ENCODE measurements around the gene SRGAP2B.
"Not testable (repeated sequence)": the region's sequence is repeated elsewhere in the genome, so short reads cannot be mapped to it uniquely, and the experiment has no call there.

Gene SRGAP2B

DNA sequence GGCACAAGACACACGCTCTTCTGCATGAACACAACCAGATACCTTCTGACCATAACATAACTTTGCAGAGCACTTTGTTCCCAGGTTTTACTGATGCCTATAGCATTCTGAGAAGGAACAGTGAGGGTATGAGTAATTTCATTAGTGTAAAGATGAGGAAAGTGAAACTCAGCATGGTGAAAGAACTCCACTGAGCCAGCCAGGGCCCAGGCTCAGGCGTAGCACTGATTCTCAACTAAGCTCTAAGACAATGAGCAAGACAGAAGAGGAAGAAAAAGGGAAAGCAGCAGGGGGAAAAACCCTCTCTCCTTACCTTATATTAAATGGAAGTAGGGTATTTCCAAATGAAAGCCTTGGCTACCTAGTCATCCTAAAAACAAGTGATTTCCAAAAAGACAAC is 155.1 kb downstream of the SRGAP2B start:
- not testable (repeated sequence) for DNase-seq

- not testable (repeated sequence) for DNase-seq
Measured at GRCh38 chr1:144938627-144939026, 156.5 kb downstream of the SRGAP2B start.

GRCh38 chr1:144936186-144936732 is 158.9 kb downstream of the SRGAP2B start:
- DNase-seq: not testable (repeated sequence)

DNA sequence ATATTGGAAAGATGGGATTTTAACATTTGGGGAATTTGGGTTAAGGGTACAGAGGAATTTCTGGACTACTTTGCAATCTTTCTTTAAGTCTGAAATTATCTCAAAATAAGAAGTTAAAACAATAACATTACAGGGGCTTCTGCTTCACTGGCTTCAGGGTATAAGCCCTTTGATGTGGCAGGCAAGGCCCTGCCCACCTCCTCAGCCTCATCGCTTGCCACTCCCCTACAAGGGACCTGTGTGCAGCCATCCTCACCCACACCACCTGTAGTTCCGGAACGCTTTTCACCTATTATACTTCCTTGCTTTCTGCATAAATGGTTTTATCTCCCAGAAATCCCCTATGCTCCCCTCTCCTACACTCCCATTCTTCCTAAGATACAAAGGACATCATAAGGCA is 159.8 kb downstream of the SRGAP2B start:
- DNase-seq: not testable (repeated sequence)

DNA sequence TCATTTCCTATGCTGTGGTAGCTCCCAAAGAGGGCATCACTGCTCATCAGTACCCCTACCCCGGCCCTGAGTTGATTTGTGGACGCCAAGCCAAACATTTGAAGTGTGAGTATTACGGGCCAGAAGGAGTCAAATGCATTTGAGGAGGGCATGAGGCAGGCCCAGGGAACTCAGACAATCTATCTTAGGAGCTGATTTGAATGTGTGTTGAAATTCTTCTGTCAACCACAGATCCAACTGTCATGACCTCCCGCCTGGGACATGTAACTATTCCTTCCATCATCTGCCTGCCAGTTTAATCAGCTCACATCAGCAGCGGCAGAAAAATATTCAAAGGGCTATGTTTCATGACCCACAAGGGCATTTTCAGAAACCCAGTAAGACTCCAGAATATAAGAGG is 162.1 kb downstream of the SRGAP2B start:
- not testable (repeated sequence) for DNase-seq

- DNase-seq: not testable (repeated sequence)
Measured at GRCh38 chr1:144932153-144932552, 163.0 kb downstream of the SRGAP2B start.

DNA sequence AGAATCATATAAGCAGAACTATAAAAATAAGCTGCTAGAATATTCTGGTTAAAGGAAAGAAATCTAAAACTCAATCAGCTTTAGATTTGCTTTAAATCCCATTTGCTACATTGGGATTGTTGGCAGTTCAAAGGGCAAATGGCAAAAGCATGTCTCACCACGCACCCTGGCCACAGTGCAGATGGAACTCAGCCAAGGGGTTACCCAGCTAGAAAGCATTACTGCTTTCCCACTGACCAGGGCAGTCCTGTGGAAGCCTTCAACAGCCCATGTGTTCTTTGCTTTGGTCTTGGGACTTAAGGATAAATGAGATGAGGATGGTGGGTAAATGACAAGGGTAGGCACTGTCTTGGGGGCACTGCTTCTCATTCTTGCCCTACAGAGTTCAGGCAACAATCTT is 163.6 kb downstream of the SRGAP2B start:
- not testable (repeated sequence) for DNase-seq

DNA sequence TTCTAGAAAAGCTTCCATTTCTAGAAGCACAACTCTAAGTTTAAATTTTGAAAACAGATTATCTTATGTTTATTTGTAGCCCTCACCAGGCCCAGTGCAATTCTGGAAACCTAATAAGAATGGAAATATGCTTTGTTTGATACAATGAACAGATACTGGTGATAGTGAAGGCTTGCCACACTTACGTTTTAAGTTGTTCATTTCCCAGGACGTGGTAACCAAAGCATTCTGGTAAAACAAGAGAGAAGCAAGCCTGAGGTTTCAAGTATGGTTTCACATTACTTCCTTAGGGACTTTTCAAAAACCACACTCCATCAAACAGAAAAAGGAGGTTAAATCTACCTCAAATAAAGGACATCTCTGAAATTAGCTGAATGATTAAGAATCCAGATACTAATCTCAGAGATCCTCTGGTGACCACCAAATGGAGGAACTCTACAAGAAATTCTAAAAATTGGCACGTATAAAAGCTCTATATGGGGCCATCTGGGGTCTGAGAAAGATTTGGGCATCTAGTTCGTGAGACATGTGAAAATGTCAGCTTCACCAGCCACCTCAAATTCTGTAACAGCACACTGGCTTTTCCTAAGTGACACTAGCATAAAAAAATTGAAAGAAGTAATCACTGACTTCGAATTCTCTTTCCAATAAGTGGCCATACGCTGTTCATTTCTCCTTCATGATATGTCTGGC is 164.9 kb downstream of the SRGAP2B start:
- not testable (repeated sequence) for DNase-seq

- DNase-seq: not testable (repeated sequence)
Measured at GRCh38 chr1:144927292-144927691, 167.8 kb downstream of the SRGAP2B start.

DNA sequence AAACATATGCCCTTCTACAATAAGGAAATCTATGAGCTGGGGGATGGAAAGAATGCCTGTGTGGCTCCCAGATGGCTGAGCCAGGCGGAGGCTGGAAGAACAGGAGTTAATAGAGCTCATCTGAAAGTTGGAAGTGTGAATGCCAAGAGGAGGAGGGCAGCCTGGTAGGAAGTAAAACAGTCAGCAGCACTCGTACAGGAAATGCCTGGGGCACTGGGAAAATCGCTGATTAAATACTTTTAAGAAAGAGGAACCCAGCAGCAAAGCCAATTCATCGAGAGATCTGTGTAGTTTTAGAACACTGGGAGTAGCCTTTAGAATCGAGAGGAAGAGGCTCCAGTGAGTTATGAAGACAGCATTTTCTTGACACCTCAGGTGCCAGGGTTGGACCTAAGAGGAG is 171.5 kb downstream of the SRGAP2B start:
- not testable (repeated sequence) for DNase-seq

GRCh38 chr1:144922785-144923184 is 172.3 kb downstream of the SRGAP2B start:
- not testable (repeated sequence) for DNase-seq

DNA sequence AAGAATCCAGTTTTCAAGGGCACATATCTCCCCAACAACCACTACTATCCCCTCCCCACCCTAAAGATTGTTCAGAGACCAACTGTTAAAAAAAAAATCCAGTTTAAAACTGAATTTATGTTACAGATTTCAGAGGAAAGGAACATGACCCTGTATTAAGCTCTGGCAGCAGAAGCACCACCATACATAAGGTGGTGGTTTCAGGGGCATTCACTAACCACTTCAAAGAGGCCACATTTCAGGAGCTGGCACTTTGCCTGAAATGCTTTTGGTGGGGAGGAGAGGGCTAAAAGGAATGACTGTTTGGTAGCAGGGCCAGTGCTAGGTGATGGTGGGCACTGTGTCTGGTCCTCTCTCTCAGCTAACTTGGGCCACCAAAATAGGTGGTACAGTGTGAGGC is 176.0 kb downstream of the SRGAP2B start:
- not testable (repeated sequence) for DNase-seq

- not testable (repeated sequence) for DNase-seq
Measured at GRCh38 chr1:144918027-144918603, 177.0 kb downstream of the SRGAP2B start.

GRCh38 chr1:144917154-144918026 is 177.7 kb downstream of the SRGAP2B start:
- DNase-seq: not testable (repeated sequence)

DNA sequence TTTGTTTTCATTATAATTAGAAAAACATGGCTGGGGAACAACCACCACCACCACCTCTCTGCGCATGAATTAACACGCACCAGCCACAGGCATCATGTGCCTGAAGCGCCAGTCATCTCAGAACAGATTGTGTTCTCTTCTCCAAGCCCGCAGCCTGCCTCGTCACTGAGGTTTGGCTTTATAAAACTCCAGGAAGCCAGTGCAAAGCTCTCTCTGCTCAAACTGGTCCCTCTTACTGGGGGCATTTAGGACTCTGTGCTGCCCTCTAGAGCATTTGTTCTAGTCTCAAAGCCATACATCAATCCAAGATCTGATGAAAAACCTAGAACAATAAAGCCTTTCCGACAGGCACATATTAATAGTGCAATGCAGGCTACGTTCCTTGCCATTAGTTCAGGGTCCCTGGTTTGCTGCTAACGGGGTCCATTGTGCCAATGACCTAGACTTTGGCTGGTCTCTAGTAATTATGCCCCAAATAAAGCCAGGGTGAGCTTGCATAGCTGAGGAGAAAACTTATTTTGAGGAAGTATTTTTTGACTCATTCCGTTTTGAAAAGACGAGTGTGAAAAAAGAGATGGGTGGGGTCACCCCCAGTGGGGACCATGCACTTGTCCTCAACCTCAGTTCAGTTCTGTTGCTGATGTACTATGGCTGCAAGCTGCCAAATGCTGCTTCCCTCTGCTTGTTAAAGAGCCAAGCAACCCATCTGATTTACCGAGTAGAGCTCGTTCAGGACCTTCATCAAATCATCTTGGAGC is 181.0 kb downstream of the SRGAP2B start:
- DNase-seq: peak; percentile 4

DNA sequence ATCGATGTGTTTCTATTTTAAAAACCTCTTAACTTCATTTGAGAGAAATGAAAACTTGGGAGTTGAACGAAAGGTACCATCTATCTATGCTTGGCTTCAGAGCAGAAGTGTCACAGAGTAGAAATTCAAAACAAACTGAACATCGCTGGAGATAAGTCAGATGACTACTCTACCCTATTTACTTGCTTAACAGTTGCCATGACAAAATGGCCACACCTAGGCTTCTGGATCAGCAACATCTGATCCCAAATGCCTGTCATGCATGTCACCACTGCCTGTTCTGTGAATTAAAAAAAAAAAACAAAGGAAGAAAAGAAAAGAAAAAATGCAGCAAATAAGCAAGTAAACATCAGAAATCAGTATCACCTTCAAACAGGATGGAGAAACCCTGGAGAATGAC is 181.7 kb downstream of the SRGAP2B start:
- DNase-seq: not testable (repeated sequence)

- DNase-seq: not testable (repeated sequence)
Measured at GRCh38 chr1:144910729-144911128, 184.4 kb downstream of the SRGAP2B start.

DNA sequence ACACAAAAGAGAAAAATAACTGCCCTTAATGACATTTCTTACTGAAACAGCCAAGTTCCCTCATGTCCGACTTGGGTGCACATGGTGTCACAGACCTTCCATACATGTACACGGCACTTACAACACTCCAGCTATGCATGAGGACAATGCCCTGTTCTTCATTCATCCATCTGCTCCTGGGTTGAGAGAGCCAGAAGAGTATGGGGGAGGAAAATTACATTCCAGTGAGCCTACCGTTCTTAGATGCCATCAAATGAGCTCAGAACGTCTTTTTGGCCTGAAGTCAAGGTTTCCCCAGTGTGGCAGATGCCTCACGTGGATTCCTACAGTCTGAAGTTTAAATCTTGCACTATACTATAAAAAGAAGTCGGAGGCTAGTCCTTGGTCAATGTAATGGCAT is 194.3 kb downstream of the SRGAP2B start:
- not testable (repeated sequence) for DNase-seq

GRCh38 chr1:144894454-144895201 is 200.5 kb downstream of the SRGAP2B start:
- not testable (repeated sequence) for DNase-seq

DNA sequence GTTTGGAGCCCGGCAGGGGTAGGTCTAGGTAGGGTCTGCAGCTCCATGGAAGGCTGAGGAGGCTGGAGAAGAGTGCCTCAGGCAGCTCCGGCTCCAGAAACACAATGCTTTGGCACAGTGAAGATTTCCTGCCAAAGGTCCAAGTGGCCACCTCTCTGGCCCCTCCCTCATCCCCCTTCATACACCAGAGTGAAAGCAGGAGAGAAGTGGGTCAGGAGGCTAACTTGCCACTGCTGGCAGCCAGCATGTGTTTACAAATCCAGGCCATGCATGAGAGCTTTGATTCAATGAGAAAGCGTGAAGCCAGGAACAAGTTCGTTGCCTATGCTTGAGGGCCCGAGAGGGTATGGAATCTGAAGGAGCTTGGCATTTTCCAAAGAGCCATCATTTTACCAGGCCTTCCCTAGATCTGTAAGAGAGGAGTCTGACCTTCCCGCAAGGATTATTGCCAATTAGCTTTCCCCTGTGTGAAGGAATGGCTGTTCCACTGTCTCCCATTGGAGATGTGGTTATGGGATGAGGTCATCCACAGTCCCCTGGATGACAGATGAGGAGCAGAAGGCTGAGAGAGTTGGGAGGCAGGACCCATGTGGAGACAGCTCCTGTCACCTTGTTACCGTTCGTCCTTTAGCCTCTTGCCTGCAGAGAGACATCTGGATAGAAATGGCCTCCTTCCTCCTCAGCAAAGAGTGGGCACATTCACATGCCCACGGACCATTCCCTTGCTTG is 201.3 kb downstream of the SRGAP2B start:
- DNase-seq: not testable (repeated sequence)

GRCh38 chr1:144893062-144893461 is 202.1 kb downstream of the SRGAP2B start:
- DNase-seq: not testable (repeated sequence)
